ENCODE results near the gene FAM204A.

The FAM204A gene

GRCh38 chr10:118298787-118299186 is 43.3 kb downstream of the FAM204A start:
- Mint-ChIP-seq H3K4me1 (no peaks in the 10 kb centered on the region), H3K27me3 (peaks cover 10% of the 10 kb centered on the region), H3K36me3 (ENCODE audit: insufficient read depth) (no peaks in the 10 kb centered on the region), H3K27ac (ENCODE audit: low read depth) (no peak overlapping the region), H3K4me3 (no peak overlapping the region), H3K9me3 (no peaks in the 10 kb centered on the region)
- DNase-seq (ENCODE audit: low spot score in 2 of 2) (no peak), ATAC-seq (replicated peaks; ENCODE audit: extremely low read depth, poor library complexity, severe bottlenecking) (no peak)

GRCh38 chr10:118291122-118291521 is 51.0 kb downstream of the FAM204A start:
- no peak for ATAC-seq (replicated peaks; ENCODE audit: extremely low read depth, poor library complexity, severe bottlenecking)
- peaks cover 41% of the 10 kb centered on the region for H3K27me3 Mint-ChIP-seq
- H3K4me1 Mint-ChIP-seq, result no peaks in the 10 kb centered on the region
- H3K9me3 Mint-ChIP-seq, result no peaks in the 10 kb centered on the region
- H3K36me3 Mint-ChIP-seq (ENCODE audit: insufficient read depth), result no peaks in the 10 kb centered on the region
- no peak overlapping the region for H3K27ac Mint-ChIP-seq (ENCODE audit: low read depth)
- DNase-seq (ENCODE audit: low spot score in 2 of 2), result no peak
- no peak overlapping the region for H3K4me3 Mint-ChIP-seq

- no peak for DNase-seq (ENCODE audit: low spot score in 2 of 2)
- no peaks in the 10 kb centered on the region for H3K4me1 Mint-ChIP-seq
- ATAC-seq (replicated peaks; ENCODE audit: extremely low read depth, poor library complexity, severe bottlenecking), result no peak
- no peaks in the 10 kb centered on the region for H3K36me3 Mint-ChIP-seq (ENCODE audit: insufficient read depth)
- no peaks in the 10 kb centered on the region for H3K9me3 Mint-ChIP-seq
- H3K4me3 Mint-ChIP-seq, result no peak overlapping the region
- H3K27me3 Mint-ChIP-seq, result peaks cover 41% of the 10 kb centered on the region
- no peak overlapping the region for H3K27ac Mint-ChIP-seq (ENCODE audit: low read depth)
Observed at GRCh38 chr10:118290471-118290995, 51.6 kb downstream of the FAM204A start.

- Mint-ChIP-seq H3K36me3 (ENCODE audit: insufficient read depth) (no peaks in the 10 kb centered on the region), H3K27ac (ENCODE audit: low read depth) (no peak overlapping the region), H3K9me3 (no peaks in the 10 kb centered on the region), H3K4me3 (no peak overlapping the region), H3K27me3 (peaks cover 16% of the 10 kb centered on the region), H3K4me1 (no peaks in the 10 kb centered on the region)
- ATAC-seq (replicated peaks; ENCODE audit: extremely low read depth, poor library complexity, severe bottlenecking), result no peak
- no peak for DNase-seq (ENCODE audit: low spot score in 2 of 2)
Observed at GRCh38 chr10:118287076-118287806, 54.9 kb downstream of the FAM204A start.

GRCh38 chr10:118286051-118286838 is 55.9 kb downstream of the FAM204A start:
- no peak for ATAC-seq (replicated peaks; ENCODE audit: extremely low read depth, poor library complexity, severe bottlenecking)
- peaks cover 9% of the 10 kb centered on the region for H3K27me3 Mint-ChIP-seq

GRCh38 chr10:118282670-118283069 is 59.5 kb downstream of the FAM204A start:
- Mint-ChIP-seq H3K36me3 (ENCODE audit: insufficient read depth) (no peaks in the 10 kb centered on the region), H3K27ac (ENCODE audit: low read depth) (no peak overlapping the region), H3K4me1 (no peaks in the 10 kb centered on the region), H3K4me3 (no peak overlapping the region), H3K9me3 (no peaks in the 10 kb centered on the region), H3K27me3 (peaks cover 8% of the 10 kb centered on the region)
- ATAC-seq (replicated peaks; ENCODE audit: extremely low read depth, poor library complexity, severe bottlenecking), result no peak
- no peak for DNase-seq (ENCODE audit: low spot score in 2 of 2)

More at GRCh38 chr10:118286051-118286838, 55.9 kb downstream of the FAM204A start:
- H3K9me3 Mint-ChIP-seq, result no peaks in the 10 kb centered on the region
- no peaks in the 10 kb centered on the region for H3K4me1 Mint-ChIP-seq
- no peak for DNase-seq (ENCODE audit: low spot score in 2 of 2)
- H3K4me3 Mint-ChIP-seq, result no peak overlapping the region
- H3K27ac Mint-ChIP-seq (ENCODE audit: low read depth), result no peak overlapping the region
- H3K36me3 Mint-ChIP-seq (ENCODE audit: insufficient read depth), result no peaks in the 10 kb centered on the region

GRCh38 chr10:118278649-118279048 is 63.5 kb downstream of the FAM204A start:
- Mint-ChIP-seq H3K9me3 (no peaks in the 10 kb centered on the region), H3K27ac (ENCODE audit: low read depth) (no peak overlapping the region), H3K27me3 (peaks cover 8% of the 10 kb centered on the region), H3K4me3 (no peak overlapping the region), H3K4me1 (no peaks in the 10 kb centered on the region), H3K36me3 (ENCODE audit: insufficient read depth) (no peaks in the 10 kb centered on the region)
- ATAC-seq (replicated peaks; ENCODE audit: extremely low read depth, poor library complexity, severe bottlenecking) (no peak), DNase-seq (ENCODE audit: low spot score in 2 of 2) (no peak)

- Mint-ChIP-seq H3K4me3 (no peak overlapping the region), H3K27me3 (peaks cover 8% of the 10 kb centered on the region), H3K4me1 (no peaks in the 10 kb centered on the region), H3K27ac (ENCODE audit: low read depth) (no peak overlapping the region), H3K9me3 (no peaks in the 10 kb centered on the region), H3K36me3 (ENCODE audit: insufficient read depth) (no peaks in the 10 kb centered on the region)
- no peak for DNase-seq (ENCODE audit: low spot score in 2 of 2)
- no peak for ATAC-seq (replicated peaks; ENCODE audit: extremely low read depth, poor library complexity, severe bottlenecking)
Observed at GRCh38 chr10:118277871-118278270, 64.3 kb downstream of the FAM204A start.

- Mint-ChIP-seq H3K27ac (ENCODE audit: low read depth) (no peak overlapping the region), H3K27me3 (peaks cover 8% of the 10 kb centered on the region), H3K36me3 (ENCODE audit: insufficient read depth) (no peaks in the 10 kb centered on the region), H3K9me3 (no peaks in the 10 kb centered on the region), H3K4me1 (no peaks in the 10 kb centered on the region), H3K4me3 (no peak overlapping the region)
- ATAC-seq (replicated peaks; ENCODE audit: extremely low read depth, poor library complexity, severe bottlenecking) (no peak), DNase-seq (ENCODE audit: low spot score in 2 of 2) (no peak)
Observed at GRCh38 chr10:118276727-118277126, 65.4 kb downstream of the FAM204A start.

GRCh38 chr10:118276204-118276603 is 65.9 kb downstream of the FAM204A start:
- Mint-ChIP-seq H3K36me3 (ENCODE audit: insufficient read depth) (no peaks in the 10 kb centered on the region), H3K27me3 (peaks cover 8% of the 10 kb centered on the region), H3K27ac (ENCODE audit: low read depth) (no peak overlapping the region), H3K9me3 (no peaks in the 10 kb centered on the region), H3K4me3 (no peak overlapping the region), H3K4me1 (no peaks in the 10 kb centered on the region)
- no peak for ATAC-seq (replicated peaks; ENCODE audit: extremely low read depth, poor library complexity, severe bottlenecking)
- no peak for DNase-seq (ENCODE audit: low spot score in 2 of 2)

GRCh38 chr10:118273662-118274061 is 68.5 kb downstream of the FAM204A start:
- H3K36me3 Mint-ChIP-seq (ENCODE audit: insufficient read depth), result no peaks in the 10 kb centered on the region
- H3K4me1 Mint-ChIP-seq, result no peaks in the 10 kb centered on the region
- H3K27ac Mint-ChIP-seq (ENCODE audit: low read depth), result no peak overlapping the region
- DNase-seq (ENCODE audit: low spot score in 2 of 2) (no peak), ATAC-seq (replicated peaks; ENCODE audit: extremely low read depth, poor library complexity, severe bottlenecking) (no peak)
- peaks cover under 1% of the 10 kb centered on the region for H3K27me3 Mint-ChIP-seq
- no peaks in the 10 kb centered on the region for H3K9me3 Mint-ChIP-seq
- no peak overlapping the region for H3K4me3 Mint-ChIP-seq

- no peaks in the 10 kb centered on the region for H3K4me1 Mint-ChIP-seq
- no peaks in the 10 kb centered on the region for H3K36me3 Mint-ChIP-seq (ENCODE audit: insufficient read depth)
- H3K9me3 Mint-ChIP-seq, result no peaks in the 10 kb centered on the region
- H3K27ac Mint-ChIP-seq (ENCODE audit: low read depth), result no peak overlapping the region
- DNase-seq (ENCODE audit: low spot score in 2 of 2) (no peak), ATAC-seq (replicated peaks; ENCODE audit: extremely low read depth, poor library complexity, severe bottlenecking) (no peak)
- peaks cover 9% of the 10 kb centered on the region for H3K27me3 Mint-ChIP-seq
- H3K4me3 Mint-ChIP-seq, result no peak overlapping the region
Observed at GRCh38 chr10:118272767-118273166, 69.4 kb downstream of the FAM204A start.
